GM18499 (cell line): ENCODE data around the gene GRB7.

Experiments
- ATAC-seq: cut with Tn5 transposase; IDR thresholded peaks from one replicate; pipeline ENCODE4 v1.9.1; 2021; ENCODE audit warnings: moderate number of reproducible peaks; ENCODE audit not compliant: insufficient read depth, unreplicated experiment

The GRB7 gene

GRCh38 chr17:39794249-39794970 is 56.7 kb downstream of the GRB7 start:
- peak; percentile 55 for ATAC-seq
